ENCODE results near the gene OR52H1. TPM values are rescaled to one million over a fixed set of nuclear protein-coding genes. Genes with fewer than 3 reads are reported as not detected.

Gene OR52H1
- not detected in 2 replicates for total RNA-seq
- long read RNA-seq: 0 reads

DNA sequence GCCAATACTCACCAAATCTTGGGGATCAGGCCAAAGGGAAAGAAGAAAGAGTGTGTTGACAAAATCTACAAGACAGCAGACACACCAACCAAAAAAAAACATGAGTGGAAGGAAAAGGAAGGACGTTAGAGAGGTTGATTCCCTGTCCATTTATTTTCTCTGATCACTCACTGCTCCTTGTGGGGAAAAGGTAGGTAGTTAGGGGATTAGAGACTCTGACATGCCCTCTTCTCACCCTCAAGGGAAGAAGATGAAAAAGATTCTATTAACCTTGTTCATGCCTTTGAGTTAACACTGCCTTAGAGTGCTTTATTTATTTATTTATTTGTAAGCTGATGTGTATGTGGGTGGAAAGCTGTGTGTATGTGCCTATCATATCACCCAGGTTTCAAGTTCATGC, at the start of gene OR52H1:
Gene OR52H1, minus strand, starts transcription at position 101 of the 400 bp plus-strand sequence. CDS start 3,035 bp downstream, outside the sequence.
- Mint-ChIP-seq H3K27ac (ENCODE audit: unreplicated experiment) (no peak within 1 kb of the TSS), H3K4me1 (no peaks in the 10 kb centered on the region)

DNA sequence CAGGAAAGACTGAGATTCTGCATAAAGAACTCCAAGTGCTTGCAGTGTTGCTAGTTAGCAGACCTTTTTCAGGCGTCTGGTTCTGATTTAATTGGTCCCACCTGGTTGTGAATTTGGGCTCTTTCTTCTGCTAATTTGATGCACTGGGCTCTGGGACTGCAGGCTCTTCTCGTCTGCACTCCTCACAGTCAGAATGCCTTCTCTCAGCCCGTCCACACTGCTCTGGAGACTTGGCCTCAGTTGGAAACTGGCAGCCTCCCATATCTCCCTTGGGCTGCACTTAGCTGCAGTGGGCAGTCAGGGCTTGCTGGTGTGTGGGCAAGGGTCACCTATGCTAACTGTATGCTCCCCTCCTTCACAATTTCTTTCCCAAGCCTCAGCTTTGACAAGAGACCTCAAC, 49.6 kb upstream of the OR52H1 start:
- no peaks in the 10 kb centered on the region for H3K27me3 Mint-ChIP-seq (ENCODE audit: low read depth)

More for the DNA sequence above, at the start of gene OR52H1:
- no peak for DNase-seq (ENCODE audit: low read depth, low spot score)
- TF ChIP-seq, protein P1, sequence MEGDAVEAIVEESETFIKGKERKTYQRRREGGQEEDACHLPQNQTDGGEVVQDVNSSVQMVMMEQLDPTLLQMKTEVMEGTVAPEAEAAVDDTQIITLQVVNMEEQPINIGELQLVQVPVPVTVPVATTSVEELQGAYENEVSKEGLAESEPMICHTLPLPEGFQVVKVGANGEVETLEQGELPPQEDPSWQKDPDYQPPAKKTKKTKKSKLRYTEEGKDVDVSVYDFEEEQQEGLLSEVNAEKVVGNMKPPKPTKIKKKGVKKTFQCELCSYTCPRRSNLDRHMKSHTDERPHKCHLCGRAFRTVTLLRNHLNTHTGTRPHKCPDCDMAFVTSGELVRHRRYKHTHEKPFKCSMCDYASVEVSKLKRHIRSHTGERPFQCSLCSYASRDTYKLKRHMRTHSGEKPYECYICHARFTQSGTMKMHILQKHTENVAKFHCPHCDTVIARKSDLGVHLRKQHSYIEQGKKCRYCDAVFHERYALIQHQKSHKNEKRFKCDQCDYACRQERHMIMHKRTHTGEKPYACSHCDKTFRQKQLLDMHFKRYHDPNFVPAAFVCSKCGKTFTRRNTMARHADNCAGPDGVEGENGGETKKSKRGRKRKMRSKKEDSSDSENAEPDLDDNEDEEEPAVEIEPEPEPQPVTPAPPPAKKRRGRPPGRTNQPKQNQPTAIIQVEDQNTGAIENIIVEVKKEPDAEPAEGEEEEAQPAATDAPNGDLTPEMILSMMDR (conservative IDR thresholded peaks at IDR 0.05): no peak
- no peaks in the 10 kb centered on the region for H3K36me3 Mint-ChIP-seq (ENCODE audit: low read depth)
- no peak within 1 kb of the TSS for H3K4me3 Mint-ChIP-seq
- no peaks in the 10 kb centered on the region for H3K9me3 Mint-ChIP-seq
- no peaks in the 10 kb centered on the region for H3K27me3 Mint-ChIP-seq (ENCODE audit: low read depth)

DNA sequence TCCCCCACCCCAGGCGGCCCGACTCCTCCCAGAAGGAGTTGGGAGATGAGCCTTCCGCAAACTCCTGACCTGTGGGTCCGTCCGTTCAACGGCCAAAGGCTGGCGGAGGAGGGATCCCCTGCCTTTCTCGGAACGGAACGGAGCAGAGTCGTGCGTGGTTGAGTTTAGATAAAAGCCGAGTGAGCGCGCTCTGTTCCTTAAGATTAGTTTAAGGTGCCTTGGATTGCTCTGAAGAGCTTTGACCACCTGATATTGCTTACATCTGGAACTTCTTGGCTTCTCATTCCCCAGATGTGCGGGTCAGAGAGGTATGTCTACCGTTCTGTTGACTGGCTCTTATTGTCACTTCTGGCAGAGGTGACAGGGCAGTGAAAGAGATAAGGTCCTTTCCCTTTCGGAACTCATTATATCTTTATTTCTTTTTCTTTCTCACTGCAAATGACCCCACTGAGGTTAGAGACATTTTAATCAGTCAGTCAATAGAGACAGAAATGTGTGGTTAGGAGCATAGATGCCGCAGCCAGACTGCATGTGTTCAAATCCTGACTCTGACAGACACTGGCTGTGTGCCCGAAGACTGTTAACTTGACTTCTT, 48.4 kb upstream of the OR52H1 start, which contains the start of gene TRIM6:
Gene TRIM6, plus strand, starts transcription at position 31 of the 595 bp plus-strand sequence. Its CDS starts 261 bp downstream, at position 292.
- TF ChIP-seq, protein P1 (conservative IDR thresholded peaks at IDR 0.05): no peak
- DNase-seq (ENCODE audit: low read depth, low spot score): peak; percentile 25
- Mint-ChIP-seq H3K36me3 (ENCODE audit: low read depth) (peaks cover under 1% of the 10 kb centered on the region), H3K27ac (ENCODE audit: unreplicated experiment) (peak within 1 kb of the TSS; percentile 78), H3K27me3 (ENCODE audit: low read depth) (no peaks in the 10 kb centered on the region), H3K4me3 (peak within 1 kb of the TSS; percentile 95), H3K9me3 (no peaks in the 10 kb centered on the region), H3K4me1 (peaks cover 35% of the 10 kb centered on the region)

More for the DNA sequence above, 49.6 kb upstream of the OR52H1 start:
- DNase-seq (ENCODE audit: low read depth, low spot score): no peak
- H3K4me3 Mint-ChIP-seq: peak overlapping the region; percentile 95
- no peak overlapping the region for H3K27ac Mint-ChIP-seq (ENCODE audit: unreplicated experiment)
- peaks cover 35% of the 10 kb centered on the region for H3K4me1 Mint-ChIP-seq
- H3K9me3 Mint-ChIP-seq: no peaks in the 10 kb centered on the region
- no peaks in the 10 kb centered on the region for H3K36me3 Mint-ChIP-seq (ENCODE audit: low read depth)
- TF ChIP-seq, protein P1 (conservative IDR thresholded peaks at IDR 0.05): no peak

DNA sequence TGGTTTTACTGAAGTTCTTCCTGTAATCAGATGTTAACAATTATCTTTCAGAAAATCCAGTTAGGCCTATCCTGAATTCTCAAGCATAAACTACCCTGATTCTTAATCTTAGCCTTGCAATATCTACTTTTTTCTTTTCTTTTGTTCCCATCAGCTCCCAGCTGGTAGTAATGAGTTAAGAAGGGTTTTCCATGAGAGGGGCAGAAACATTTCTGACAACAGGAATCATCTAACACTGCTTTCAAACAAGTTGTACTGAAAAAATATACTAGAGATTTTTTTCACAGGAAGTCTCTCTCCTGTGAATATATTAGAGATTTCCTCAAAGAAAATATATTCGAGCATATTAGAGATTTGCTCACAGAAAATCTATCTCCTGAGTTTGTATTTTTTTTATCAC, 44.8 kb upstream of the OR52H1 start:
- no peak for DNase-seq (ENCODE audit: low read depth, low spot score)
- H3K27me3 Mint-ChIP-seq (ENCODE audit: low read depth): no peaks in the 10 kb centered on the region
- H3K4me3 Mint-ChIP-seq: no peak overlapping the region
- TF ChIP-seq, protein P1 (conservative IDR thresholded peaks at IDR 0.05): no peak
- peaks cover 3% of the 10 kb centered on the region for H3K36me3 Mint-ChIP-seq (ENCODE audit: low read depth)
- peaks cover 3% of the 10 kb centered on the region for H3K9me3 Mint-ChIP-seq
- H3K4me1 Mint-ChIP-seq: peaks cover 17% of the 10 kb centered on the region
- no peak overlapping the region for H3K27ac Mint-ChIP-seq (ENCODE audit: unreplicated experiment)

DNA sequence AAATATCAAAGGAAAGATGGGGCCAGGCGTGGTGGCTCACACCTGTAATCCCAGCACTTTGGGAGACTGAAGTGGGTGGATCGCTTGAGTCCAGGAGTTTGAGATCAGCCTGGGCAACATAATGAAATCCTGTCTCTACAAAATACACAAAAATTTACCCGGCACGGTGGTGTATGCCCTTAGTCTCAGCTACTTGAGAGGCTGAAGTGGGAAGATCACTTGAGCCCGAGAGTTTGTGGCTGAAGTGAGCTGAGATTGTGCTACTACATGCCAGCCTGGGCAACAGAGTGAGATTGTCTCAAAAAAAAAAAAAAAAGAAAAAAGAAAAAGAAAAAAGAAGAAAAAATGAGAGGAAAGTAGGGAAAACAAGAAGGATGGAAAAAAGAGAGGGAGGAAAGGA, 44.3 kb upstream of the OR52H1 start:
- TF ChIP-seq, protein P1 (conservative IDR thresholded peaks at IDR 0.05): no peak
- Mint-ChIP-seq H3K27ac (ENCODE audit: unreplicated experiment) (no peak overlapping the region), H3K9me3 (peaks cover 3% of the 10 kb centered on the region), H3K4me3 (no peak overlapping the region), H3K4me1 (peaks cover 12% of the 10 kb centered on the region), H3K36me3 (ENCODE audit: low read depth) (peaks cover 3% of the 10 kb centered on the region), H3K27me3 (ENCODE audit: low read depth) (no peaks in the 10 kb centered on the region)
- no peak for DNase-seq (ENCODE audit: low read depth, low spot score)
